Stimulated activated naive CD8-positive, alpha-beta T cell treated with anti-CD3 and anti-CD28 coated beads, Interleukin-15, Interleukin-2, amounts not matched to agents 100 U/mL and 50 U/mL, for 24 hours (primary cell): ENCODE measurements around the gene BCHE.

Experiments used
- ATAC-seq: fragments of 150-1000 bp; cut with Tn5 transposase; one replicate; pipeline ENCODE4 v1.10.0; 2021
- DNase-seq: peaks from one replicate; pipeline ENCODE4 v3.0.0; 2021

The BCHE gene

DNA sequence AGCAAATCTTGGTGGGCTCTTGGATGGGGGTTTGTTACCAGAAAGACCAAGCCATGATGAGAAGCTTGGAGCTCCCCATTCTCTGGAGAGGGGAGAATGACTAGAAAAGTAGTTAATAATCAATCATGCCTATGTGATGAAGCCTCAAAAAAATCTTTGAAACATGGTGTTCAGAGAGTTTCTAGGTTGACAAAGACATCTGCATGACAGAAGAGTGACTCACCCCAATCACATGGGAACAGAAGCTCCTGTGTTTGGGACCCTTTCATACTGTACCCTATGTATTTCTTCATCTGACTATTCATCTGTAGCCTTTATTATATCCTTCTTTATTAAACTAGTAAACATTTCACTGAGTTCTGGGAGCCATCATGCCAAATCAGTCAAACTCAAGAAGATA is 87.4 kb downstream of the BCHE start:
- ATAC-seq: no peak

DNA sequence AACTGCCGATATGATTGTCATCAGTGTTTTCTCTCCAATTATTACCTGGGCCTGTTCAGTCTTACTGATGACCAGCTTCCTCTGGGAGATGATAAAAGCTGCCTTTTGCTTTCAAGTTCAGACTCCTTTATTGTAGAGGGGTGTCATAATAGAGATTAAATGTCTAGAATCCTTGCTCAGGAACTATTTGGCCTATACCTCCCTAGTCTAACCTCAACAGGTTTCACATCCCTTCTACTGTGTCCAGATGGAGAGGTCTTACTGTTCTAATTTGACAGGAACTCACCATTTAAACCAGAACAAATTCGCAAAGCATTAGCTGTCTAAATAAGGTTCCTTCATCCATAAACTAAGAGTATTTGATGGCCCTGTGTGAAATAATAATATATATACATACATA is 88.0 kb downstream of the BCHE start:
- no peak for DNase-seq
- ATAC-seq: no peak

More for the DNA sequence above, 87.4 kb downstream of the BCHE start:
- no peak for DNase-seq

DNA sequence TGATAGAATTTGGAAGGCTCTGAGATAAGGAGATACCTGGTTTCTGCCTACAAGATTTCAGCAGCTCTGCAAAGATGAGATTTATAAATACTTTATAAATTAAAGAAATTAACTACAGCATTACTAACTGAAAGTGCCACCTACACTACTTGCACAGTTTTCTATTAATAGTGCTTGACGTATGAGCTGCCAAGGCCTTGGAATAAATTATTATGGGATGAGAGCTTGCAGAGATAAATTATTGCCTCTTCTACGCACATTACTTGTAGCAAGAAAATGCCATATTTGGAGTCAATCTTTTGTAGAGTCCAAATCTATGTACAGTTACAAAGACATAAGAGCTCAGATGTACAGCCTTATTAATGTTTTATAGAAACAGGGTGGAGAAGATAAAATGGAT is 89.1 kb downstream of the BCHE start:
- ATAC-seq: no peak
- no peak for DNase-seq

DNA sequence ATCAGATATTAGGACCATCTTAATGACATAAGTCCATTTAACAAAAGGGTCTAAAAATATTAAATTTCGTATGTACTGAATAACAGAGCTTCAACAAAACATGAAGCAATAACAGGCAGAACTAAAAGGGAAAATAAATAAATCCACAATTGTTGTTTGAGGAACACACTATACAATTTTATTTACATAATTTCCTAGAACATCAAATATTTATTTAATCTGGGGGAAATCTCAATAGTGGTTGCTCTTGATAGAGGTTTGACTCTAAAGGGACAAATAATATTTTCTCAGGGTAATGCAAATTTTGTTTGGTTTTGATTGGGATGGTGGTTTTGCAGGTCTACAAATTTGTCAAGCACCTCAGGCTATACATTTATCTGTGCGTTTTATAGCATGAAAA is 90.3 kb downstream of the BCHE start:
- ATAC-seq (no peak), DNase-seq (no peak)

DNA sequence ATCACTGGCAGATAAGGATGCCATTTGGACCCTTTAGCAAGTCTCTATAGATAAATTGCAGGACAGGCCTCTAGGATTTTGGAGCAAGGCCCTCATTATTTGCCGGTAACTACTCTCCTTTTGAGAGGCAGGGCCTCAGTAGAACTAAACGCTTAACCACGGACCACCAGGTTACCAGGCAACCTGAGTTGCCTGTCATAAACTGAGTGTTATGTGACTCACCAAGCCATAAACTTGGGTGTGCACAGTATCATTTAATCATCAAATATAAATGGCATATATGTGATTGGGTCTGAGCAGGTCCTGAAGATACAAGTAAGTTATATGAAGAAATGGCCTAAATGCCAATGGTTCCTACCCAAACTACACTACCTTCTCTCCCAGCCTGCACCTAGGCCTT is 93.2 kb downstream of the BCHE start:
- DNase-seq (no peak), ATAC-seq (no peak)

DNA sequence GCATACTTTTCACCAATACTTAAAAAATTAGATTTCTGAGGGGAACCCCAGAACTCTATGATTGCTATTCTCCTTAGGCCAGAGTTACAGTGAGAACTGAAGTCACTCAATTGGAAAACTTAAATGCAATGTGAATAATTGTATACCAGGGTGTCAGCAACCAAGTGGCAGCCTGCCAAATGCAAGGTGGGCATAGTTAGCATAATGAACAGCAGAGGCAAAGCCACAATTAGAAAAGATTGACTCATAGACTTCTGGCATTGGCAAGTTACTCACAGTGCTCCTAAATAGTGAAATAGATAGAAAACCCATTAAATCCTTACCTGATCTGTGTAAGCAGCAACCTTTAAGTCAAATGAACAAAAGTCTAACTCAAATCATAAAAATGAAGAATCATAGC is 94.9 kb downstream of the BCHE start:
- DNase-seq: no peak
- ATAC-seq: no peak

DNA sequence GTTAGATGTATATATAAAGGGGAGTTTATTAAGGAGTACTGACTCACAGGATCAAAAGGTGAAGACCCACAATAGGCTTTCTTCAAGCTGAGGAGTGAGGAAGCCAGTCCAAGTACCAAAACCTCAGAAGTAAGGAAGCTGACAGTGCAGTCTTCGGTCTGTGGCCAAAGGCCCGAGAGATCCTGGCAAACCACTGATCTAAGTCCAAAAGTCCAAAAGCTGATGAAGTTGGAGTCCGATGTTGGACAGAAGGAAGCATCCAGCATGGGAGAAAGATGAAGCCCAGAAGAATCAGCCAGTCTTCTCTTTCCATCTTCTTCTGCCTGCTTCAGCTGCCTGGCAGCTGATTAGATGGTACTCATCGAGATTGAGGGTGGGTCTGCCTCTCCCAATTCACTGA is 107.5 kb downstream of the BCHE start:
- DNase-seq: no peak
- no peak for ATAC-seq

DNA sequence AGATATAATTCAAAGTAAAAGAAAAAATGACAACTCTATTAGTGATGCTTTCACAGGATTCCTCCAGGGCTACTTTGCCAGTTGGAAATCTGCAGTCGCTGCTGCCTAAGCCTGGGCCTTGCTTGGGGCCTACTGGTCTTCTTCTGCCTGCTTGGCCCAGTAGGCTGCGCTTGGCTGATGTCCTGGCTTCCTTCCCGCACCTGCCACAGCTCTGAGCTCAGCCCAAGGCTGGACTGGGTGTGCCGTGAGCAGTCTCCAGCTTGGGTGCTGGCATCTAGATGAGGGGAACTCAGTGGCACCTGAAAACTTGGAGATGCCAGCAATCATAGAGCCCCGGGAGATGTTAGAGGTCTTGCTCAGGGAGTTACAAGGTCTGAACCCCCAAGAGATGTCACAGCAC is 108.3 kb downstream of the BCHE start:
- ATAC-seq: no peak
- no peak for DNase-seq

DNA sequence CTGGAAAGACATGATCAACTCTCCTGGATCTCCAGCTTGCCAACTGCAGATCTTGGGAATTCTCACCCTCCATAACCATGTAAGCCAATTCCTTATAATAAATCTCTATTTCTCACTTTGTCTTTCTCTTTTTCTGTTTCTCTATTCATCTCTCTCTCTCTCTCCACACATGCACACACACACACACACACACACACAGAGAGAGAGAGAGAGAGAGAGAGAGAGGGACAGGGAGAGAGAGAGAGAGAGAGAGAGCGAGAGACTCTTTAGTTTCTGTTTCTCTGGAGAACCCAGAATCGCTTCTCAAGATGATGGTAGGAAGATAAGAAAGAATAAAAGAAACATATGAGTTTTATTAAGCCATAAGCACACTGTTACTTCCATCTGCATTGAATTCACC is 111.9 kb downstream of the BCHE start:
- ATAC-seq: no peak

More for the DNA sequence above, 111.9 kb downstream of the BCHE start:
- DNase-seq: no peak
